HG02981 (cell line): Measurements from ENCODE around the gene WFS1.

Experiments used
- ATAC-seq: cut with Tn5 transposase; IDR thresholded peaks from one replicate; pipeline ENCODE4 v1.9.1; 2021; ENCODE audit warnings: mild to moderate bottlenecking, moderate library complexity; ENCODE audit not compliant: unreplicated experiment

WFS1 gene

GRCh38 chr4:6235901-6236640, 33.6 kb upstream of the WFS1 start:
- ATAC-seq: no peak

DNA sequence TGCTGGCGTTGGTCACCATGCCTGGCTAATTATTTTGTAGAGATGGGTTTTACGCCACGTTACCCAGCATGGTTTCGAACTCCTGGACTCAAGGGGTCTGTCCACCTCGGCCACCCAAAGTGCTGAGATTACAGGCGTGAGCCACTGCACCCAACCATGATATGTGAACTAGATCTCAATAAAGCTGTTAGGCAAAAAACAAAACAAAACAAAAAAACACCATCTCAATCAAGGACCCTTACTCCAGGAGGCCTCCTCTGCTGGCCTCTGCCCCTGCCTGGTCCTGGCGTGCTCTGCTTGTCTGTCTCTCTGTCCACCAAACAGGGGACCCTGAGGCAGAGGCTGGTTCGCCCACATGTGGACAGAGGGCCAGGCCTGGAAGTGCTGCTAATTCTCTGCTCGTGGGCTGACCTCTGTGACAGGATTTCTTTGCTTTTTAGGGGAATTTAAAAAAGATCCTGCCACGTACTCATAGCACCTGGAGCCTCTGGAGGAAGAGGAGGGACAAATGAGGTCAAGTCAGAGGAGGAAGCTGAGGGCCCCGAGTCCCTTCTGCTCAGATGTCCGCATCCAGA, 32.7 kb upstream of the WFS1 start:
- no peak for ATAC-seq

- no peak for ATAC-seq
Measured at GRCh38 chr4:6239486-6239885, 30.2 kb upstream of the WFS1 start.

- ATAC-seq: no peak
Measured at GRCh38 chr4:6239968-6240367, 29.7 kb upstream of the WFS1 start.

- no peak for ATAC-seq
Measured at GRCh38 chr4:6241062-6241845, 28.4 kb upstream of the WFS1 start.

DNA sequence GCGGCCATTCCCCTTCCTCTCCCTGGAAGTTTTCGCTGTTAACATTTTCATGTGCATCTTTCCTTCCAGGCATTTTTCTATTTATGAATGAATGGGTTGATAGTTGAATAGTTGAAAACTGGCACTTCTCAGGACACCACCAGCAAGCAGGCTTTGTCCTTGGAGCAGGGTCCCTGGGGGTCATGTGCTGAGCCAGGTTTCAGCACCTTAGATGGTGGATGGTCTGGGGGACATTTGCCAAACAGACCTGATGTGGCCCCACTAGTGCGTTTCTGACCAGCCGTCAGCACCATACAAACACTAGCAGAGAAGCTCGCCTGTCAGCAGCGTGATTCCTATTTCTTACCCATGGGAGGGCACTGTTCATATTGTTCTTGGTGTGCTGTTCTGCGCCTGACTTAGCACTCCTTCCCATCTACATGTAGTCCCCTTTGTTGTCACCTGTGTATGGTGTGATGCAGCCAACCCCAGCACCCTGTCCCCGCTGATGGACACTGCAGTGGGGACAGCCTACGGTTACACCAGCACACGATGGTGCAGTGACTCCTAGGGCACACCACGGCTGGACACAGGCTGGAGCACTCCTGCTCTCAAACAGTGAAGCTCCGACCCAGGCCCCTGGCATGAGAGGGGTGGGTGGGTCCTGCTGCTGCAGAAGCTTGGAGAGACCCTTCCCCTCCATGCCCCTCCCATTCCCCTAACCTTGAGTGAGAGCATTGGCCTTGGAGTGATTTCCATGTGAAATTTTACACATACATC, 27.2 kb upstream of the WFS1 start:
- no peak for ATAC-seq

GRCh38 chr4:6245246-6246169, 24.1 kb upstream of the WFS1 start:
- no peak for ATAC-seq

DNA sequence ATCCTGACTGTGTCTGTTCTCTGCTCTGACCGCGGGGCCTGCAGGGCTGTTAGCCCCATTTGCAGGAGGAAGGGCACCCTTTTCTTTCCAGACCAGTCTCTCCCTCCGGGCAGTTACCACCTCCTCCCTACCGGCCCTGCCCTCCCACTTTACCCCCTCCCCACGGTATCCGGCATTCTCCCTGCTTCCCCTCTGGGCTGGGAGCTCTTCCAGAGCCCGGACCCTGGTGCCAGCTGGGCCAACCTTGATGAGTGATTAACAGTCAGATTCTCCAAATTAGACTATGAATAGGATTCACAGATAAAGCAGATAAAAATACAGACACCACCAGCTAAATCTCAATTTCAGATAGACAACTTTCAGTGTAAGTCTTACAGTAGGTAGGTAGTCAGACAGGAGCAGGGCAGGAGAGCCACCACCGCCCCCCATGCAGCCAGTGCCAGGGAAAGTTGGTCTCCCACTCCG, 23.4 kb upstream of the WFS1 start:
- no peak for ATAC-seq

DNA sequence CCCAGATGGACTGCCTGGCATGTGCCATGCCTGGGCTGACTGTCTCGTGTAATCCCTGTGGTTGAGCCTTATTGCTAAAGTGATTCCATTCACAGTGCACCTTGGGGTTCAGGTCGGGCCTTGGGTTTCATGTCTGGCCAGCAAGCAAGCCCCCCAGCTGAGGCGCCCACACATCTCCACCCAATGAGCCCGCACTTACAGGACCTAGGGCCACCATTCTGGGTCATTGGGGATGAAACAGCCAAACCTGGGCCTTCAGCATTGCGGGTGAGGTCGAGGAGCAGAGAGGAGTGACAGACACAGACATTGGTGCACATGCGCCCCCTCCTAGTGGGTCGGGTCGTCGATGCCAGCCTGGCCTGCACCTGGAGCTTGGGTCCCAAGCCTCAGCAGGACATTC, 21.3 kb upstream of the WFS1 start:
- no peak for ATAC-seq

GRCh38 chr4:6250235-6250983, 19.2 kb upstream of the WFS1 start:
- no peak for ATAC-seq

DNA sequence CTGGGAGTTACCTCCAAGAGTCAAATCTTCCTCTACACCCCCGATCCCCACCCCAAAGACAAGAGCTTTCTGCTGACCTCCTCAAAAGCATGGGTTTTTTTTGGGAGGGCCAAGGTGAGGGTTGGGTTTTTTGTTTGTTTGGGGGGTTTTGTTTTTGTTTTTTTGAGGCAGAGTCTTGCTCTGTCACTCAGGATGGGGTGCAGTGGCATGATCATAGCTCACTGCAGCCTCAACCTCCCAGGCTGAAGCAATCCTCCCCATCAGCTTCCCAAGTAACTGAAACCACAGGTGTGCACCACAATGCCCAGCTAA, 18.7 kb upstream of the WFS1 start:
- ATAC-seq: no peak

DNA sequence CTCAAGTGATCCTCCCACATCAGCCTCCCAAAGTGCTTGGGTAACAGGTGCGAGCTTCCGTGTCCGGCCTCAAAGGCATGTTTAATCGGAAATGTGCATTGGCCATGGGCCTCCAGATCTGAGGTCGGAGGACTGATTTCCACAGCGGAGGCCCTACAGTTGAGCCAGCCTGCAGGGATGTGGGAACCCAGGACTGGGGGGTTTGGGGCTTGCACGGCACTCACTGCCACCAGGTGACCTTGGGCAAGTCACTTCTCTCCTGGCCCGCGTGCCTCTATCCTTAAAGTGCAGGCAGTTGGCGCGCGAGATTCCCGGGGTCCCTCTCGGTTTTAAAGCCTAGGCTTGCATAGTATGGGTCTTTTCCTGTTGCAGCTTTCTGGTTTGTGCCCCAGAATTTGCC, 18.3 kb upstream of the WFS1 start:
- ATAC-seq: no peak

GRCh38 chr4:6252051-6252450, 17.6 kb upstream of the WFS1 start:
- ATAC-seq: no peak

GRCh38 chr4:6253111-6253510, 16.5 kb upstream of the WFS1 start:
- ATAC-seq: no peak

- no peak for ATAC-seq
Measured at GRCh38 chr4:6253961-6254360, 15.7 kb upstream of the WFS1 start.

DNA sequence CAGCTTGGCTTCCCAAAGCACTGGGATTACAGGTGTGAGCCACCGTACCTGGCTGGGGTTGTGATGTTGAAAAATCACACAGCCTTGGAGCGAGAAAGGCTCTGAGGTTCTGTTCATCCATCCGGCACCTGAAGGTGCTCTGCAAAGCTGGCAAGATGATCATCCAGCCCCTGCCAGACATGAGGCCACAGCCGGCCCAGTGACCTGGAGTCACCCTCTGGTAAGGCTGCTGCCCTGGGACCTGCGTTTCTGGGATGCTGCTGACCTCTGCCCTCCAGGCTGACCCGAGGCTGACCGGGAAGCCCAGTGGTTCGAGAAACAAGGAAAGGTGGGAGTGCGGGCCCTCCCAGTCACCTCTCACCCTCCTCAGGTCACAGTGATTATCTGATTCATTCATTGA, 13.5 kb upstream of the WFS1 start:
- ATAC-seq: no peak

DNA sequence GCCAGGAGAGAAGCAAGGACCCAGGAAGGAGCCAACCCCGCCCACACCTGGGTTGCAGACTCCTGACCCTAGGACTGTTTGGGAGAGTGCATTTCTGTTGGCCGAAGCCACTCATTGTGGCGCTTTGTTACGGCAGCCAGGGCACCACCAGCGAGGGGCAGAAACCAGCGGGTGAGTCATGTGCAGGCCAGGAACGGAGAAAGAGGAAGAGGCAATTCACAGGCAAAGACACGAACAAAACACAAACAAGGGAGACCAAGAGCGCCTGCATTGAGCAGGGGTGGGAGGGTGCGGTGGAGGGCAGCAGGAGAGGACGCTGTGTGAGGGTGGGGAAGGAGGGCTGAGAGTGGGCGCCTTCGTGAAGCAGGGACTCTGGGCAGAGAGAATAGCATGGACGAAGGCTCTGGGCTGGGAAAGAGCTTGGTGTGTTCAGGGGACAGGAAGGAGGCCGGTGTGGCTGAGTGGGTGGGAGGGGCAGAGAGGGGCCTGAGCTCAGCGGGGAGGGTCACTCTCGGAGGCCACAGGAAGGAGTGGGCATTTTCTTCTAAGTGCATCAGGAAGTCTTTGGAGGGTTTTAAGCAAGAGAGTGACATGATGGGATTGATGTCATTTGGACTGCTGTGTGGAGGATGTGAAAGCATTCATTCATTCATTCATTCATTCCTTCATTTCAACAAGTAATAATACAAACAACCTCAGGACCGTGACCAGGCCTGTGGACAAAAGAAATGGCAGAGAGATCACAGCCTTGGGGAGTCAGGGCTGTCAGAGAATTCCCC, 12.2 kb upstream of the WFS1 start:
- ATAC-seq: no peak

DNA sequence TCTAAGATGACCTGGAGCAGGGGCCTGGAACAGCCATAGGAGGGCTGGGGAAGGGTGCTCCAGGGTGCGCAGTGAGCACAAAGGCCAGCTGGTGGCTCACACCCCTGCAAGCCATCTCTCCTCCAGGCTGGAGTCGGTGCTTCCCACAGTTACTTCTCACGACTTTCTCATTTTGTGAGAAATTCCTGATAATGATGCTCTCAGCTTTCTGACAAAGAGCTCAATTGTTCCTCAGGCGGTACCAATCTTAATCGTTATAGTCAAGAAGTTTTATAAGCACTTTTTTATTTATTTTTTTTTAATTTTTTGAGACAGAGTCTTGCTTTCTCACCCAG, 11.7 kb upstream of the WFS1 start:
- ATAC-seq: no peak

- ATAC-seq: no peak
Measured at GRCh38 chr4:6258741-6259140, 10.9 kb upstream of the WFS1 start.
